CMK (cell line): Measurements from ENCODE around the gene TMPRSS15.
"Not testable (repeated sequence)": the region's sequence is repeated elsewhere in the genome, so short reads cannot be mapped to it uniquely, and the experiment has no call there.

Experiments used
- DNase-seq: peaks from one replicate; pipeline ENCODE4 v3.0.0-alpha.2; 2010; ENCODE audit warnings: low read depth

TMPRSS15 gene

DNA sequence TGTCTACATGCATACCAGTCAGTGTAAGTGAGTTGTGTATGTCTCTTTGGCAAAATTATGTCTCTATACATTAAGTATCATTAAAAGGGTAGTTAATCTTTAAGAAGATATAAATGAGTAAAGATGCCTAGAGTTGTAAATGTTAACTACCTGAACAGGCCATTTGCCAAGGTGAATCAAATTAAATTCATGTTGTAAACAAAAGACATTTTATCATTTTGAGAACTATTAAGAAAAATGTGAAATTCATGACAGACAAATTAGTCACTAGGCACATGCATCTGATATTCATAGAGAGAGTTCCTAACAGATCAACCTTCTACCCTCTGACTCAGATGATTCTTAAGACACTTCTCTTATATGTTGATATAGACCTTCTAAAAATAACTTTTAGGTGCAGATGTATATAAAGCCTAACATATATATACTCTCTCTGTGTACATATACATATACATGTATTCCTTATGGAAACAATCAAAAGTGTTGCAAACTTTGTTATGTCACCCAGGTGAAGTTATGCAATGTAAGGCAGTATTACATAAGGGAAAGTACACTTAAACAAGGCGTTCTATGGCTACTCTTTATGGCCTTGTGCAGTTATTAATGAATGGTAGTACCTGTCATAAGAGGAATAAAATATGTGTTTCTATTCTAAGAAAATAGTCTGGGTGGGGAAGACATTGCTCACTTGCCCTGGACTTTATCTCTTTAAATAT is at the start of gene TMPRSS15:
TMPRSS15 (minus strand) TSS at position 51 of the 716 bp plus-strand sequence. CDS start 163 bp downstream, outside the sequence.
- no peak for DNase-seq

DNA sequence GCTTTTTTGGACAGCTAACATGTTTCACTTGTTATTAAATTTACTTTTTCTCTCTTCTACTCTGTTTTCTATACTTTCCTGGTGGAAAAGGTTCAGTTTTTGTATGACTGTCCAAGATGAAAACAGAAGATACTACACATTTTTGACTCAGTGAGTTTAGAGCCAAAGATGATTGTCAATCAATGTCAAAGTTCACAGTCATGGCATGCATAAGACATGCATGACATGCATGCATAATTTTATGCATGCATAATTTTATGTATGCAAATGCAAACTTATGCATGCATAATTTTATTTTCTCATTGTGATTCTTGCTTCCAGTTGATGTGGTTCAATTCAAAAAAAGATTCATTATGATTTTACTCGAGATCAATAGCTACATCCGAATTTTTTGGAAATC is 48.1 kb upstream of the TMPRSS15 start:
- no peak for DNase-seq

DNA sequence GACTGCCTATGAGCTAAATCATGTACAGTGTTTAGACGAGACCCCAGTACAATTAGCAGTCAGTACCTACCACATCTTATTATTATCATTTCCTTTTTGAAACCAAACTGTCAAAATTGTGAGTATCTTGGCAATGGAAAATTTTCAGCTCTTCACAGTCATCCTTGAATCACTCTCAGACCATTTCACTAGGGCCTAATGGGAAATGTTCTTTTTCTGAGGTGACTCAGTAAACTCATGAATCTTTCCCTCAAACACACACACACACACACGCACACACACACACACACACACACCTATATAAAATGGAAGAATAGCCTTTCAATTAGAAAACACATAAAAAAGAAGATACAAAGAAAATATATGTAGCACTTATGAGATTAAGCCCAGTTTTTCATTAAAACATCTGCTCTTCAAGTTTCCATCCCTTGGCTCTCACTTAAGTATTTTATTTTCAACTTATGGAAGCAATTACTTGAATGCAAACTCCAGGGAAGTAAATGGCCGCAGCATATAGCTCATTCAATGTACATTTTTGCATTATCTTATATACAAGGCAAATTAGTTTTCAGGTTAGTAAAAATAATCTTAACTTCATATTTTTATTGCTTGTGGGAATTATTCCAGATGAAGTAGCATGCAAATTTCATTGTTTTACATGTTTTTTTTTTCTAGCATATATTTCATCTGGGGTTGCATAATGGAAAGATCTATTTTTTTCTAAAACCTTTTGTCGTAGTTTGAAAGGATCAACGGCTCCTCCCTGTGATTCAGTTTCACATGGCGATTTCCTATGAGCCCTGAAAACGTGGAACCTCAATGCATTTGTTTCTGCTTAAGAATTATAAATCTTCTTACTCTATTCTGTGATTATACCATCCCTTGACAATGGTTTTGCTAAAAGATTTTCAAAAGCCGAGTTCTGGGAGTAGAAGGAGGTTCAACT is 46.3 kb upstream of the TMPRSS15 start:
- DNase-seq, result no peak

DNA sequence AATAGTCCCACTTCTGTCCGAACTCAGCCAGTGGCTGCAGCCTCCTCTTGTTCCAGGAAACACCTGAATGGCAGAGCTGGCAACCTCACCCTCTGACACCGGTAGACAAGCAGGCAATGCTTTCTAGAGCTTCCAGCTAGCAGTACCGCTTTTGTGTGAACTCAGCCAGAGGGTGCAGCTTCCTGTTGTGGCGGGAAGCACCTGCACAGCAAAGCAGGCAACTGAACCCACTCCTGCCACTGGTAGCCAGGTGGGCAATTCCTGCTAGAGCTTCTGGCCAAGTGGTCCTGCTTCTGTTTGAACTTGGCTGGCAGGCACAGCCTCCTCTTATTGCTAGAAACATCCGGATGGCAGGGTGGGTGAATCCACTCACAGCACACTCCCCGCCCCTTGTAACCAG is 40.1 kb upstream of the TMPRSS15 start:
- DNase-seq, result no peak

DNA sequence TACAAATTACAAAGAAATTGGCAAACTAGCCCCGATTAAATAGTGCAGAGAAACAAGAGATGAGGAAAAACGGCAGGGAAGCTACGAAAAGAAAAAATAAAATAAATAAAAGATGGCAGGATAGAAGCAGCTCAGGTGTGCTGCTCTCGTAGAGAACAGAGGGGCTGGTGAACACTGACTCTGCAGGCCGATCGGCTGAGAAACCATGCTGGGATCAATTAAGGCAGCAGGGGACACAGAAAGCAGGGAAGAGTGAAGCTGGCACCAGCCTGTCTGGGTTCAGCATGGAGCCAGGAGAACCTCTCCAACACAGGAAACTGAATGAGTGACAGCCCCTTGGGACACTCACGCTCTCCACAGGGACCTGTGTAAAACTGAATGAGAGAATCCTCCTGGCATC is 39.5 kb upstream of the TMPRSS15 start:
- no peak for DNase-seq

DNA sequence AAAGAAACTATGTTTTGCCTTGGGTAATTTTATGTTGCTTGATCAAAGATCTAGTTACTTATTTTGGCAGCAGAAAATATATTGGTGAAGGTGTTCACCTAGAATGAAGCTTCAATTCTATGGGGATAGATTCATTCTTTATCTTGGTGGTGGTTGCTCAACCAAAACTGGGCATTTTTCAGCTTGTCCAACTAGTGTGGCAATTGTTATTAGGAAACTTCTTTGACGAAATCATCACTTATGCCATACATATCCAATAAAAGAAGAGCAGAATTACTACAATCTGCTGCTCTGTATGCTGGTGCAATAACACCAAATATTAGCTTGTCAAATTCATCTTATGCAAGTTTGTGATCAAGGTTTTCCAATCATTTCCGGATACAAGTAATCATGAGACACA is 26.8 kb upstream of the TMPRSS15 start:
- no peak for DNase-seq

DNA sequence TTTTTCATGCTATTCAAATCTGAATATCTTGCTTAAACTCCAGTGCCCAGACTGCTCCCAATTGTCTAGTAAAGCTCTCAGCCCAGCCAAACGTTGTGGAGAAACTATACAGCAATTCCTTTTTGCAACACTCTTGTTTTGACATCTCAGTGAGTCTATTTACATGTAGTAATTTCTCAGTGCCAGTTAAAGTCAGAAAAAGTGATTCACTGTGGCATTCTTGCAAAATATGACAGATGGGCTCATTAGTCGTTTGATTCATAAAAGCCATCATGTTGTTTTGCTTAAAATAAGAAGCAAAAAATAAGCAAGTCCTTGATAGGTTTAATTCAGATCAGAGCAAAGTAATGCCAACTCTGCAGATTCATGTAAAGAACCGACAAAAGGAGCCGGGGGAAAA is 20.7 kb upstream of the TMPRSS15 start:
- no peak for DNase-seq

DNA sequence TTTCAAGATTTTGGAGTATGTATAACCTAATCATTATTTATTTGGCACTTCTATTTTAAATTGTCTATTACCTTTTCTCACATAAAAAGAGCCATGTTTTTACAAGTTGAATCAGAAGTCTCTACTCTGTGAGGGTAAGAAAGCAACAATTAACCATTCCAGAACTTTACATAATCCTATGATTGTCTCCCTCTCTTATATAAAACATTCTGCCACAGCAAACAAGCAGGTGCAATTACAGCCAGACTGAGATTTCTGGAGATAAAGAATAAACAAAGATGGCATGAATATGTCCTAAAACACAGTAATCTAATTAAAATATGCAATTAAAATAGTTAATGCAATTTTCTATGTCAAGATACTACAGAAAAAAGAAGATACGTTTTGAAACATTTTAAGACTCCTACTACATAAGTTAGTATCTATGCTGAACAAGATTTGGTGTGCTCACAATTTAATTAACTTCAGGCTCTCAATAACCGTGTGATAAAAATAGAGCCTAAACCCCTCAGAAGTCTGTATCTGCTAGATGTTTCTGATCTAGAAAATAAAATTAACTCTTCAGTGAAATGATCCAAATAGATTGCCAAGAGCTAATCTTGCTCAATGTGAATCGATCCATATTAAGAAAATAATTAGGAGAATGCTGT is 13.7 kb upstream of the TMPRSS15 start:
- no peak for DNase-seq

DNA sequence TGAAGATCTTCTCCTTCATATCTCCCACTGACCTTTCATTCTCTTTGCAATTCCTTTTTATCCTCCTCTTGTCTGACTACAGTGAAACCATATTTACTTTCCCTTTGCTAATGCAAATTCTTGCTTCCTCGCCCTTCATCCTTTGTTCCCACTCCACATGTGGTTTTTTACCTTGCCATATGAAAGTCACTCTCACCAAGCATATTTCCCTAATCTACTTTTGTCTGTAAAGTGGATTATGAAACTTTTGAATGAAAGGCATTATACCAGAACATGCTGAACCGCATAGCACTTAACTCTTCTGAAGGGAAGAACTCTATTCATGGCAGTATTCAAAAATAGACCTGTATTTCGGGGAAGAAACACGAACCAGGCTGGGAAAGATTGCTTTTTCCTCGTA is 8.0 kb upstream of the TMPRSS15 start:
- DNase-seq, result no peak

DNA sequence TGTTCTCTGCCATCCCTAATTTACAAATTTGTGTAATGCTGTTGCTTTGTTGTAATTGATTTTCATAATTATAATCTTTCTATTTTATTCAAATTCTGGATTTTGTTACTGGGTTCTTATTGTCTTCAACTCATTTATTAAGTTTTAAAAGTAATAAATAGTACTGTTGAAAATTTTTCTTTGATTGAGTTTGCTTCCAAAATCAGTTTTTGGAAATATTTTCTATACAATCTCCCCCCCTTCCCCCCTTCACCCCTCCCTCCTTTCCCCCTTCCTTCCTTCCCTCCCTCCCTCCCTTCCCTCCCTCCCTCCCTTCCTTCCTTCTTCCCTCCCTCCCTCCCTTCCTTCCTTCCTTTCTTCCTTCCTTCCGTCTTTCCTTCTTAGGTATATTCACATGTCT is 6.0 kb upstream of the TMPRSS15 start:
- DNase-seq, result no peak

DNA sequence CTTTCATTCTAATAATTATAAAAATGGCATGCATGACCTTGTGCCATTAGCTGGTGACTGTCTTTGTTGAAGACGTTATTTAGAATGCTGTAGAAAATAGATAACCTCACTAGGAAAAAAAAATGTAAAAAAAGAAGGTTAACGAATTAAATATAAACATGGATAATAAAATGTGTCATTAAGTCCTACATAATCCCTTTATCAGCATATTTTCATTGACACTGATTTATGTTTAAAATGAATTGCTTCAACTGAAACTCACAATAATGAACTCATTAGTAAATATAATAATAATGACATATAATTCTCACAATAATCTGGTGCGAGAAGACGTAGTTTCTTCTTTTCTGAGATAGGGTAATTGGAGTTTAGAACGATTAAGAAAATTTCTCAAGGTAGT is 4.7 kb downstream of the TMPRSS15 start:
- DNase-seq, result no peak

DNA sequence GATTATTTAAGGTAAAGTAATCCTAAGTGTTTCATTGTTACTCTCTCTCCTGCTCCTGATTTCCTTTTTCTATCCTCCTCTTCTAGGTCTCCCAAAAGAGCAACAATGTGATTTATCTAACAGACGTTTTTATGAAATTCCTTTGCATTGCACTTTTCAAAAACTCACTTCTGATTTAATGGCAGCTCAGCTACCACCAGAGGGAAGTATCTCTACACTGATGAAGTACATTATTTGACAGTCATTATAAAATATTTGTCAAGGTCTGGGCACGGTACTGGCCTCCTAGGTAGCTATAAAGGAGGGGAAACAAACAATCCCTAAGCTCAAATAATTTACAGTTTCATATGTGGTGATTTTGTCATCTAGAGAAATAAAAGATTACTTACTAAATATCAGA is 15.6 kb downstream of the TMPRSS15 start:
- no peak for DNase-seq

DNA sequence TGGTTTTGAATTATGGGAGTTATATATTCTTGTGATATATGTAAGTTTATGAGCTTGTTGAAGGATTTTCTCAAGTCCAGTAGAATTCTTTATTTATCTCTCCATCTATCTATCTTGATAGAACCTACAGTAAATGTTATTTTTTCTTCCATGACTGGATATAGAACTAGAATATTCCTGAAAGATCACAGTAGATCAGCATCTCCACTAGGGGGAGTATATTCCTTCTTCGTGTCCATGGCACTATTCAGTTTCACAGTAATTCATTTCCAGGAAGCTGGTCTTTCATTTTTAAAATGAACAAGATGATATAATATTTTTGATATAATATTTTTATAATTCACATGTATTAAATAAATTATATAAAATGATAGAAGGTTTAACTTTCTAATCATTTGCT is 18.8 kb downstream of the TMPRSS15 start:
- no peak for DNase-seq

DNA sequence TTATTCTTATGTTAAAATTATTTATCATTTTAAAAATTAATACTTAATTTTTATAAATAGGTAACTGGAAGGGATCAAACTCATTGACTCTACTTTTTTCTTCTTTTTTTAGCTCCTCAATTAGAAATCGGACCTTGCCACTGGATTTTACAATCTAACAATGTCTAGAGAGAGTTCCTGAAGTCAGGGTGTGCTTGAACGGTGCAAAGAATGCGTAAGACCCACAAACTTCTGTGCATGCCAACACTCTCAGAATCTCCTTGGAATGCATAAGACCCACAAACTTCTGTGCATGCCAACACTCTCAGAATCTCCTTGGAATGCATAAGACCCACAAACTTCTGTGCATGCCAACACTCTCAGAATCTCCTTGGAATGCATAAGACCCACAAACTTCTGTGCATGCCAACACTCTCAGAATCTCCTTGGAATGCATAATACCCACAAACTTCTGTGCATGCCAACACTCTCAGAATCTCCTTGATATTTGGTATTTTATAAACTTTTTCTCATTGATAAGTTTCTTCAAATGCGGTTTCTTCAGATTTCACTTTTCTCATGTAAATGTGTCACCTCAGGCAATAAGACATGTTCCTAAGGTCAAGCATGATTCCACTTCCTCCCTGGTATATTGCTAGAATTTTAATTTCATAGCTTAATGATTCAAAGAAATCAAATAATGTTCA is 20.5 kb downstream of the TMPRSS15 start:
- not testable (repeated sequence) for DNase-seq

DNA sequence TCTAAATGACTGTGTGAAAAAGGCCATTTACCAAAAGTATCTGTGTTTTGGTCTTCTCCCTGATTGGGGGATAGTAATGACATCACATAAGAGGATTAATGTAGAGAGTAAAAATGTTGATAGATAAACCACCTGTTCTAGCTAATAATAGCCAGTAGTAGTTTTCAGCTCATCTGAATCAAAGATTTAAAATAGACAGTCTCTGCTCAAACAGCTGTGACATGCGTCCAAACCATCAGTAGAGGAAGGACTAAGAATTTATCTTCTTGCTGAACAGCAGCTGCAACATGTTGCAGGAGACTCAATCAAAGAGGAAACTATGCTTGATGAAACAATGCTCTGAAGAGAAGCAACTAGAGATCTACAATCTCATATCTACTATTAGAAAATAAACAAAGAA is 21.4 kb downstream of the TMPRSS15 start:
- no peak for DNase-seq

DNA sequence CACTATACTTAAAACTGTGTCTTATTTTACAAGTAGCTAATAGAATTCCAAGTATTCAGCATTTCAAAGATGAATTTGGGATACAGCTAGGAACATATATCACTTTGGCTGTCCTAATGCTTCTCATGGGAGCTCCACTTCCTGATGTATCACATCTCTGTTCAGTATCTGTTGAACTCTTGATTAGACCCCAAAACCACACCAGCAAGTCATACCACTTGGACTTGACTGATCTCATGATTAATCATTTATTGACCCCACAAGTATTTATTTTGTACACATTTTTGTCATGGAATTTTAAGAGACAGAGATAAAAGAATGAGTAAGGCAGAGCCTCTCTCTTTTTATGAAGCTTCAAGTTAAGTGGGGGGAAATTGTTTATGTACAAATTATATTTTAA is 30.0 kb downstream of the TMPRSS15 start:
- no peak for DNase-seq

DNA sequence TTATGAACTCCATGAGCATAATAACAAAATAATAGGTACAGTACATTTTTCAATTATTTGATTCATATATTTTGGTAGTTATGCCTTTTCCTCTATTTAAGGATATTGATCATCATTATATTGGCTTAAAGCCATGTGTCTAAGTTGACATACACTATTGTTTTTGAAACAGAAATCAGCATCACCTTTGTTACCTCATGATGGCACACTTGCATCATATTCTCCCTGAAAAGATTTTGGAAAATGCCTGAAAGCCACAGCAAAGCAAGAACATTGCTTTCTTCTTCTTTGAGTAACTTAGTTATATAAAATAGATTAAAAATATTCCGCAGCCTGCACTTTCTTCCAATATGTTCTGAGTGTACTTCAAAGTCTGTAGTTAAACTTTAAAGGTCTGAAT is 33.3 kb downstream of the TMPRSS15 start:
- DNase-seq, result no peak

DNA sequence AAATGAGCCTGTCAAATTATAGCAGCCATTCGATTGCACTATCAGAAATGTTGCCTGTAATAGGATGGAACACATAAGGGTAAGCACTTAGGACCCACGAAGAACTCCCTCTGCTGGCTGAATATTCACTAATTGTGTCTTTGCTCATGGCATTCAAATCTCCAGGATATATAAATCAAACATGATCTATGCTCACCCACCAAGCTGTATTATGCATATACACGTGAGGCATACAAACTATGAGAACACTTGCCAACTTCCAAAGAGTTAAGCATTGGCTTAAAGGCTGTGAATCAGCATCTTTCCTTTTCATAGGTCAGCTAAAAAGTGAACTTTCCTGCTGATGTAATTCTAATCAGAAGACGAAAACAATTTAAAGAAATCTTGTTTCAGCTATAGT is 34.5 kb downstream of the TMPRSS15 start:
- no peak for DNase-seq

DNA sequence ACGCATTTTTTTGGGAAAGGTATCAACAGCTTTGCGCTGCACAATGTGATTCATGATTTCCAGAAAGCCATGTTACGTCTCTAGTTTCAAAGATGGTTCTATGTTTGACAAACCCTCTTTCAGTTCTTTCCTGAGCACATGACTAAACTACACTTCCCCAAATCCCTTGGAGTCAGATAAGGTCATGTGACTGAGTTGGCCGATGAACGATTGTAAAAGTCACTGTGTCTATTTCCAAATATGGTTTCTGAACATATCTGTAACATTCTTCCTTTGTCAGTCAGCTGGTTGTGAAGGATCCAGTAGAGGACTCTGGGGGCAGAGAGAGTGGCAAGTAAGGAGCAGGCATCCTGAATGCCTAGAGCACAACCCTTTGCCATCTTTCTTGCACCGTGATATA is 35.4 kb downstream of the TMPRSS15 start:
- DNase-seq, result no peak

DNA sequence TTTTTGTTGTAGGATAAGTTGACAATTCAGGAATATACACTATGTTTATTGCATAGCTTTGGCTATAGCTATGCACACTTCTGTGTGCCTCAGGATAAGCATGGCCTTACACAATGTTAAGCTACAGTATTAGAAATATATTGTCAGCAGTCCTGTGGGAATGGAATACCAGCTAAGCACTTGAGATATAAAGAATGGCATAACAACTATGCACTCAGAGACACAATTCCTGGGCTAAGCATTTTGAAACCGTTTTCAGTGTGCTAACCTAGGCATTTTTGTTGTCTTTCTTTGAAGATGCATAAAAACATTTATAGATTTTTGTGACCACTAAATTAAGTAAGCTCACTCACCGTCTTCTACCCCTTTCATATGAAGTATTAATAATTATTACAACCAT is 46.8 kb downstream of the TMPRSS15 start:
- no peak for DNase-seq

DNA sequence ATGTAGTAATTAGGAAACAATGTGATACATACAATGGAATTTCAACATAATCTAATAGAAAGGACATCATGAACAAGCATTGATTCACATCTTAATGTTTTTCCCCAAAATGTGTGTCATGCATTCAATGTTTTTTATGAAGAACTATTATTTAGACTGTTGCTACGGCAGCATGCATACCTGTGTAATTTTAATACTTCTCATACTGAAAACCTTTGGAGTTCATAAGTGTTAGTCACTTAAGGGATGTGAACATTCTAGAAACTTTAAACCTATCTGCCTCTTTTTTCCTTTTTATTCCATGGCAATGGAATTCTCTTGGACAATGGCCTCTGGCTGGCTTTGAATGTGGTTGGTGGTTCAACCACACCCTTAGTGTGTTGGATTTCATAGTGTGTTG is 48.6 kb downstream of the TMPRSS15 start:
- no peak for DNase-seq

DNA sequence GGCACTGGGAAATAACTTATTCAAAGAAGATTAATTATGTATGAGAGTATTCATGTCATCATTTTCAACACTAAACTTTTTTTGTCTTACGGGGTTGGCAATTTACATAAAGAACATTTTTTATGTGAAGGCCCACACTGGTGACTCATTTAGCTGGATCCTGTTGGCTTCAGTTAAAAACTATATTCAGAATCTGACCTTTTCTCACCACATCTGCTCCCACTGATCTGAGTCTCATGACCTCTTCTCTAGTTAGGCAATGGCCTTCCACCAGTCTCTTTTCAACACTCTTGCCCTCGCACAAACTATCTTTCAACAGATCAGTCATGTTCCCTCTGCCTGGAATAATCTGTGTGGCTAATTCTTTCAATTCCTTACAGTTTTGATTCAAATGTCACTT is 53.4 kb downstream of the TMPRSS15 start:
- DNase-seq, result no peak
